Calu3 (cell line): ENCODE measurements around the gene RPL10. TPM values are rescaled to one million over a fixed set of nuclear protein-coding genes. Genes with fewer than 3 reads are reported as not detected.
A peak's percentile ranks its signal among the peaks of the same experiment; 100 is the strongest.

ENCODE experiments used
- BruUV-seq: library from RNA; stranded (reverse); fragments of 400-500 nt; replicated peaks from 2 replicates; lab custom pipeline; 2021; lab: Mats Ljungman, UMichigan
- CTCF ChIA-PET: fragments of 300-600 bp; sonication (Branson Sonifier 250); formaldehyde crosslinking; loops from one replicate; lab custom pipeline; 2022; ENCODE audit warnings: antibody characterized with exemption; lab: Charles Lee
- DNase-seq: peaks from one replicate; pipeline ENCODE4 v3.0.0; 2022
- H3K27ac Mint-ChIP-seq: one replicate; pipeline ENCODE4 v1.8.0; 2022; ENCODE audit warnings: mixed read lengths; ENCODE audit not compliant: unreplicated experiment
- H3K27me3 Mint-ChIP-seq: one replicate; pipeline ENCODE4 v1.8.0; 2022; ENCODE audit warnings: mixed read lengths; ENCODE audit not compliant: unreplicated experiment
- H3K36me3 Mint-ChIP-seq: one replicate; pipeline ENCODE4 v1.8.0; 2022; ENCODE audit warnings: mild to moderate bottlenecking, moderate library complexity, mixed read lengths; ENCODE audit not compliant: insufficient read depth, unreplicated experiment
- H3K4me1 Mint-ChIP-seq: one replicate; pipeline ENCODE4 v1.8.0; 2022; ENCODE audit warnings: mild to moderate bottlenecking, low read depth, mixed read lengths; ENCODE audit not compliant: unreplicated experiment
- H3K4me3 Mint-ChIP-seq: one replicate; pipeline ENCODE4 v1.8.0; 2022; ENCODE audit warnings: mild to moderate bottlenecking, low read depth, moderate library complexity, mixed read lengths; ENCODE audit not compliant: unreplicated experiment
- H3K9me3 Mint-ChIP-seq: one replicate; pipeline ENCODE4 v1.8.0; 2022; ENCODE audit warnings: low read depth, mixed read lengths; ENCODE audit not compliant: unreplicated experiment
- CTCF ChIP-seq: fragments of 200-600 bp; IDR thresholded peaks from one replicate; pipeline ENCODE4 v1.8.0; 2022; ENCODE audit warnings: antibody characterized with exemption; ENCODE audit not compliant: unreplicated experiment
- intact Hi-C: fragments of 100-400 bp; cut with micrococcal nuclease; formaldehyde crosslinking; loops from one replicate; pipeline ENCODE4 v1.10.0; 2022; ENCODE audit not compliant: unreplicated experiment
- total RNA-seq: library from RNA; stranded (reverse); gene quantifications from 2 replicates; pipeline ENCODE4 v1.2.3, GENCODE V29; 2022

The RPL10 gene
- total RNA-seq, 1 experiment from 2014 or later = 1,495 TPM

DNA sequence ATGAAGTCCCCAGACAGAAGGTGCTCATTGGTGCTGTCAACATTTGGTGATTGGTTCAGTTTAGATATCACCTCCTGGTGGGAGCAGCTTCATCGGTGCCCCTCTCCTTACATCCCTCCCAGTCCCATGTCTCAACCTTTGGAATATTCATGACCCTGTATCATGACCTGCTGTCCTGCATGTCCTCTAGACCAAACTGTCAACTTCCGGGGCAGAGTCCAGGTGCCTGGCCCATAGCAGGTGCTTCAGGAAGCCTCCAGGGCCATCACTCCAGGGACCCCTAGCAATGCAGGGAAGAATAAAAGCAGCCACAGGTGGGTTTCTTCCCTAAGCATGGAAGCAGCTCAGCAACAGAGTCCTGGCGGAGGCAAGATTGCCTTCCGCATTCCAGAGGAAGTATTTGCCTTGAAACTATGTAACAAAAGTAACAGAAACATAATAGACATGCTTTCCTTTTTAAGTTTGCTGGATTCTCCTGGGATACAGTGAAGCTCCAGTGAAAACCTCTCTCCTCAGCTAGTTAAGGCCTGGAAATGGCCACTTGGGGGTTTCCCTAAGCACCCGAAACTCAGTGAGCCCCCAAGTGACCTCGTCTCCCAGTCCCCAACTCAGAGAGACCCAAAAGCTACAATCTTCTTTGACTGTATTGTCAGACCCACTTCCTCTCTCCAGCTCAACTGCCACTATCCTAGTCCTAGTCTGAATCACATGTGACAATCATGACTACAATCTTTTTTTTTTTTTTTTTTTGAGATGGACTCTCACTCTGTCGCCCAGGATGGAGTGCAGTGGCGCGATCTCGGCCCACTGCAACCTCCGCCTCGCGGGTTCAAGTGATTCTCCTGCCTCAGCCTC, 29.0 kb downstream of the RPL10 start:
- peaks cover 44% of the 10 kb centered on the region for H3K36me3 Mint-ChIP-seq
- no peak for DNase-seq
- no peak overlapping the region for H3K27ac Mint-ChIP-seq
- H3K4me1 Mint-ChIP-seq = peaks cover 24% of the 10 kb centered on the region
- H3K27me3 Mint-ChIP-seq = no peaks in the 10 kb centered on the region
- intact Hi-C loops = no loop called here
- H3K4me3 Mint-ChIP-seq = peak overlapping the region; percentile 79
- BruUV-seq = no TSS peak
- CTCF ChIA-PET = interaction anchor here (0.7 kb wide), 1 partner anchor 23 kb away, joined by 3 read pairs; no protein-coding TSS in a partner anchor
- no peak for TF ChIP-seq CTCF
- H3K9me3 Mint-ChIP-seq = no peaks in the 10 kb centered on the region

DNA sequence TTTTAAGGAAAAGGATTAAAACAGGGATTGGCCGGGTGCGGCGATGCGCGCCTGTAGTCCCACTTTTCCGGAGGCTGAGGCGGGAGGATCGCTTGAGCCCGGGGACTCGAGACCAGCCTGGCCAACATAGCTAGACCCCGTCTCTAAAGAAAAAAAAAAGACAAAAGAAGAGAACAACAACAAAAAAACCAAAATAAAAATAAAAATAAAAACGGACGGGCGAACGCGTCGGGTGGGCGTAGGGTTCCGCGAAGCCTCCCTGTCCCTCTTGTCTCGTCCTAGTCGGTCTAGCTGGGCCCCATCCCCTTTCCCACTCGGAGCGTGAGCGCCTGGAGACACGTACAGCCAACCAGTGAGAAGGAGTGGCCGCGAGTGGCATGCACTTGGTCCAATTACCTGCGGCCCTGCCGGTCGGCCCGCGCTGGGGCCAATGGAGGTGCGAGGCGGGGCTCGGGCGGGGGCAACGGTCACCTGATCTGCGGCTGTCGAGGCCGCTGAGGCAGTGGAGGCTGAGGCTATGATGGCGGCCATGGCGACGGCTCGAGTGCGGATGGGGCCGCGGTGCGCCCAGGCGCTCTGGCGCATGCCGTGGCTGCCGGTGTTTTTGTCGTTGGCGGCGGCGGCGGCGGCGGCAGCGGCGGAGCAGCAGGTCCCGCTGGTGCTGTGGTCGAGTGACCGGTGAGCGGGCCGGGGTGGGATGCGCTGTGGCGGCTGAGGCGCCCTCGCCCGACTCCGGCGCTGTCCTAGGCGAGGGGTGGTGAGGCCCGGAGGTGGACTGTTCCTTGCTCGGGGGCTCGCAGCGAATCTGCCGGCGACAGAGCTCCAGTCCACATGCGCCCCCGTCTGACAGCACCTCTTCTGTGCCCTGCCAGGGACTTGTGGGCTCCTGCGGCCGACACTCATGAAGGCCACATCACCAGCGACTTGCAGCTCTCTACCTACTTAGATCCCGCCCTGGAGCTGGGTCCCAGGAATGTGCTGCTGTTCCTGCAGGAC, 30.3 kb downstream of the RPL10 start, which contains the start of gene ATP6AP1:
Gene ATP6AP1 (plus strand): TSS at position 502 of the 996 bp plus-strand sequence. CDS start 16 bp downstream, at position 518.
- peak within 1 kb of the TSS; percentile 95 for H3K27ac Mint-ChIP-seq
- peak; percentile 94 for DNase-seq
- CTCF ChIA-PET = interaction anchor here (0.6 to 1.6 kb wide), 2 partner anchors 22 to 55 kb away, joined by 3 to 6 read pairs; no protein-coding TSS in a partner anchor
- no TSS peak for BruUV-seq
- peaks cover 24% of the 10 kb centered on the region for H3K4me1 Mint-ChIP-seq
- H3K4me3 Mint-ChIP-seq = peak within 1 kb of the TSS; percentile 79
- TF ChIP-seq CTCF = no peak
- intact Hi-C loops = no loop called here
- H3K27me3 Mint-ChIP-seq = no peaks in the 10 kb centered on the region
- no peaks in the 10 kb centered on the region for H3K9me3 Mint-ChIP-seq
- H3K36me3 Mint-ChIP-seq = peaks cover 42% of the 10 kb centered on the region

- CTCF ChIA-PET = no interaction called here
- Mint-ChIP-seq H3K9me3 (no peaks in the 10 kb centered on the region), H3K27me3 (no peaks in the 10 kb centered on the region), H3K27ac (no peak overlapping the region), H3K36me3 (peaks cover 38% of the 10 kb centered on the region), H3K4me1 (peaks cover 24% of the 10 kb centered on the region), H3K4me3 (peak overlapping the region; percentile 79)
- BruUV-seq = TSS peak; percentile 72
- TF ChIP-seq CTCF = no peak
- intact Hi-C loops = no loop called here
- DNase-seq = no peak
Measured at GRCh38 chrX:154429711-154430110, 31.5 kb downstream of the RPL10 start.

DNA sequence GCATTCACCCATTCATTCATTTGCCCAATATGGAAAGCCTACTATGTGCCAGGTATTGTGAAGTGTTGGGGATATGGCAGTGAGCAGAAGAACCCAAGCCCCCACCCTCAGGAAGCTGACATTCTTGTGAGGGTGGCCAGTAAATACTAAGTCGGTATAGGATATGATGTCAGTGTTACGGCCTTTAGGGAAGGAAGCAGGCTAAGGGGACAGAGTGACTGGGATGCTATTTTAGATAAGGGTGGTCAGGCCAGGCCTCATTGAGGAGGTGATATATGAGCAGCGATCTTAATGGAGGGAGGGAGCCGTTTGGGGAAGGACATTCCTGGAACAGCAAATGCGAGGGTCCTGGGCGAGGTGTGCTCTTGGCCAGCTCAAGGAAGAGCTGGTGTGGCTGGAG, 32.3 kb downstream of the RPL10 start:
- no peak overlapping the region for H3K4me3 Mint-ChIP-seq
- no peak for TF ChIP-seq CTCF
- no peaks in the 10 kb centered on the region for H3K9me3 Mint-ChIP-seq
- H3K36me3 Mint-ChIP-seq = peaks cover 45% of the 10 kb centered on the region
- H3K4me1 Mint-ChIP-seq = peaks cover 24% of the 10 kb centered on the region
- no peak for DNase-seq
- CTCF ChIA-PET = no interaction called here
- BruUV-seq = no TSS peak
- no peaks in the 10 kb centered on the region for H3K27me3 Mint-ChIP-seq
- intact Hi-C loops = no loop called here
- no peak overlapping the region for H3K27ac Mint-ChIP-seq
